Keratinocyte (primary cell): Measurements from ENCODE around the gene KRTAP10-8. TPM values are rescaled to one million over a fixed set of nuclear protein-coding genes. Genes with fewer than 3 reads are reported as not detected.

ENCODE experiments used
- DNase-seq: peaks from one replicate; pipeline ENCODE4 v3.0.0-alpha.2; 2011; ENCODE audit warnings: low read depth, missing footprints, low spot score
- FAIRE-seq: peaks from 2 replicates; lab custom pipeline; 2011; peaks lifted over from hg19 to GRCh38; lab: Jason Lieb, UNC
- H2AFZ ChIP-seq: 2 replicates; pipeline ENCODE4 v1.6.0; 2012; ENCODE audit warnings: low read length, control low read depth, inconsistent platforms; ENCODE audit not compliant: control insufficient read depth
- H3K27ac ChIP-seq: 2 replicates; pipeline ENCODE4 v1.5.1; 2011; ENCODE audit warnings: low read length; ENCODE audit not compliant: control insufficient read depth, insufficient read depth
- H3K27me3 ChIP-seq: 3 replicates; pipeline ENCODE4 v1.6.0; 2011; ENCODE audit warnings: low read length; ENCODE audit not compliant: control insufficient read depth, insufficient read depth; ENCODE audit errors: extremely low read depth
- H3K36me3 ChIP-seq, 2 experiments: 2 replicates in 1 of 2; 3 replicates in 1 of 2; pipeline ENCODE4 v1.5.1; 2011; ENCODE audit warnings: low read length in 2 of 2, mild to moderate bottlenecking in 1 of 2; ENCODE audit not compliant: control insufficient read depth in 2 of 2, insufficient read depth in 2 of 2; ENCODE audit errors: extremely low read depth in 1 of 2
- H3K4me1 ChIP-seq: 3 replicates; pipeline ENCODE4 v1.5.1; 2011; ENCODE audit warnings: low read length; ENCODE audit not compliant: control insufficient read depth, insufficient read depth; ENCODE audit errors: extremely low read depth
- H3K4me2 ChIP-seq: 3 replicates; pipeline ENCODE4 v1.6.0; 2011; ENCODE audit warnings: low read depth, low read length; ENCODE audit not compliant: control insufficient read depth, insufficient read depth; ENCODE audit errors: extremely low read depth
- H3K4me3 ChIP-seq, 3 experiments: fragments of 200-600 bp in 1 of 3; sonication (generic) in 1 of 3; 2 replicates in 2 of 3; 3 replicates in 1 of 3; pipeline ENCODE4 v1.5.1; 2011 to 2016; ENCODE audit warnings: low read length in 3 of 3, mild to moderate bottlenecking in 3 of 3, control low read depth in 2 of 3, inconsistent platforms in 1 of 3, low read depth in 1 of 3, mixed read lengths in 1 of 3, mixed run types in 1 of 3, moderate library complexity in 1 of 3; ENCODE audit not compliant: control insufficient read depth in 2 of 3, insufficient read depth in 2 of 3; ENCODE audit errors: extremely low read depth in 1 of 3
- H3K79me2 ChIP-seq: 2 replicates; pipeline ENCODE4 v1.6.0; 2012; ENCODE audit warnings: low read length; ENCODE audit not compliant: control insufficient read depth, insufficient read depth
- H3K9ac ChIP-seq: 3 replicates; pipeline ENCODE4 v1.6.0; 2011; ENCODE audit warnings: low read length; ENCODE audit not compliant: control insufficient read depth, insufficient read depth; ENCODE audit errors: extremely low read depth
- H3K9me1 ChIP-seq: 3 replicates; pipeline ENCODE4 v1.6.0; 2011; ENCODE audit warnings: low read length; ENCODE audit not compliant: control insufficient read depth, insufficient read depth; ENCODE audit errors: extremely low read depth
- H3K9me3 ChIP-seq: 2 replicates; pipeline ENCODE4 v1.5.1; 2012; ENCODE audit warnings: low read depth, low read length; ENCODE audit not compliant: control insufficient read depth
- H4K20me1 ChIP-seq: 3 replicates; pipeline ENCODE4 v1.6.0; 2011; ENCODE audit warnings: low read length; ENCODE audit not compliant: control insufficient read depth, insufficient read depth; ENCODE audit errors: extremely low read depth
- EZH2 ChIP-seq: IDR thresholded peaks from one replicate; pipeline ENCODE4 v1.6.1; 2012; ENCODE audit warnings: inconsistent platforms, mild to moderate bottlenecking, low read length, moderate library complexity
- dilution Hi-C: fragments of 300-500 bp; cut with MboI; formaldehyde crosslinking; loops from one replicate; pipeline ENCODE4 v1.7.0; 2020; ENCODE audit warnings: low sequenced_read_pairs; ENCODE audit not compliant: extremely low pct_ligation_motif_present
- polyA plus RNA-seq, 5 experiments: library from polyadenylated mRNA; depleted of rRNA in 3 of 5; stranded (reverse) in 3 of 5; stranded (forward) in 1 of 5; unstranded in 1 of 5; fragments of >200 nt; gene quantifications; 1 replicate in 1 of 5; 2 replicates in 3 of 5; 3 replicates in 1 of 5; pipeline versions ENCODE4 v1.2.1 to v1.2.3, GENCODE V29; 2011 to 2012; ENCODE audit warnings: missing spikeins in 2 of 5, low read depth in 1 of 5, low replicate concordance in 1 of 5
- TF ChIP-seq, protein P1 (sequence below), 3 experiments: IDR thresholded peaks in 1 of 3; conservative IDR thresholded peaks in 1 of 3; optimal IDR thresholded peaks in 1 of 3; 2 replicates in 2 of 3; 3 replicates in 1 of 3; pipeline versions ENCODE3 to v1.5.1; 2011; ENCODE audit warnings: low read length in 3 of 3, mild to moderate bottlenecking in 3 of 3, moderate library complexity in 2 of 3, control low read depth in 1 of 3, inconsistent platforms in 1 of 3; ENCODE audit not compliant: insufficient read depth in 2 of 3; ENCODE audit errors: extremely low read depth in 1 of 3

The KRTAP10-8 gene
- polyA plus RNA-seq, 1 donor (not counting 4 experiments of a cell fraction or from before 2014, with no cell fraction given): not detected

GRCh38 chr21:44589094-44589493 is 22.8 kb upstream of the KRTAP10-8 start:
- Histone ChIP-seq H3K27ac (no peak overlapping the region), H3K9me3 (no peaks in the 10 kb centered on the region), H3K4me1 (peaks cover 5% of the 10 kb centered on the region), H3K9ac (no peak overlapping the region), H3K4me2 (no peak overlapping the region), H3K36me3 (no peaks in the 10 kb centered on the region), H2AFZ (no peak overlapping the region), H4K20me1 (no peaks in the 10 kb centered on the region), H3K79me2 (no peaks in the 10 kb centered on the region), H3K9me1 (no peaks in the 10 kb centered on the region), H3K4me3 (no peak overlapping the region), H3K27me3 (no peaks in the 10 kb centered on the region)
- no peak for TF ChIP-seq EZH2
- TF ChIP-seq, protein P1, sequence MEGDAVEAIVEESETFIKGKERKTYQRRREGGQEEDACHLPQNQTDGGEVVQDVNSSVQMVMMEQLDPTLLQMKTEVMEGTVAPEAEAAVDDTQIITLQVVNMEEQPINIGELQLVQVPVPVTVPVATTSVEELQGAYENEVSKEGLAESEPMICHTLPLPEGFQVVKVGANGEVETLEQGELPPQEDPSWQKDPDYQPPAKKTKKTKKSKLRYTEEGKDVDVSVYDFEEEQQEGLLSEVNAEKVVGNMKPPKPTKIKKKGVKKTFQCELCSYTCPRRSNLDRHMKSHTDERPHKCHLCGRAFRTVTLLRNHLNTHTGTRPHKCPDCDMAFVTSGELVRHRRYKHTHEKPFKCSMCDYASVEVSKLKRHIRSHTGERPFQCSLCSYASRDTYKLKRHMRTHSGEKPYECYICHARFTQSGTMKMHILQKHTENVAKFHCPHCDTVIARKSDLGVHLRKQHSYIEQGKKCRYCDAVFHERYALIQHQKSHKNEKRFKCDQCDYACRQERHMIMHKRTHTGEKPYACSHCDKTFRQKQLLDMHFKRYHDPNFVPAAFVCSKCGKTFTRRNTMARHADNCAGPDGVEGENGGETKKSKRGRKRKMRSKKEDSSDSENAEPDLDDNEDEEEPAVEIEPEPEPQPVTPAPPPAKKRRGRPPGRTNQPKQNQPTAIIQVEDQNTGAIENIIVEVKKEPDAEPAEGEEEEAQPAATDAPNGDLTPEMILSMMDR (optimal IDR thresholded peaks at IDR 0.05 in 1 of 3, IDR thresholded peaks at IDR 0.05 in 1 of 3, conservative IDR thresholded peaks at IDR 0.05 in 1 of 3; ENCODE audit: extremely low read depth in 1 of 3, insufficient read depth in 2 of 3, low read length in 3 of 3): no peak
- DNase-seq (no peak), FAIRE-seq (no peak)
- dilution Hi-C loops: no loop called here

- H3K4me2 ChIP-seq: no peak overlapping the region
- H3K79me2 ChIP-seq: no peaks in the 10 kb centered on the region
- no peak overlapping the region for H3K27ac ChIP-seq
- no peaks in the 10 kb centered on the region for H3K9me3 ChIP-seq
- DNase-seq (no peak), FAIRE-seq (no peak)
- H3K36me3 ChIP-seq: no peaks in the 10 kb centered on the region
- H3K27me3 ChIP-seq: no peaks in the 10 kb centered on the region
- no peak overlapping the region for H3K4me3 ChIP-seq
- dilution Hi-C loops: no loop called here
- H2AFZ ChIP-seq: no peak overlapping the region
- TF ChIP-seq, protein P1 (optimal IDR thresholded peaks at IDR 0.05 in 1 of 3, IDR thresholded peaks at IDR 0.05 in 1 of 3, conservative IDR thresholded peaks at IDR 0.05 in 1 of 3; ENCODE audit: extremely low read depth in 1 of 3, insufficient read depth in 2 of 3, low read length in 3 of 3): no peak
- TF ChIP-seq EZH2: no peak
- H3K9me1 ChIP-seq: no peaks in the 10 kb centered on the region
- H4K20me1 ChIP-seq: no peaks in the 10 kb centered on the region
- peaks cover 5% of the 10 kb centered on the region for H3K4me1 ChIP-seq
- H3K9ac ChIP-seq: no peak overlapping the region
These were observed 22.1 kb upstream of the KRTAP10-8 start for GRCh38 chr21:44589586-44590305.
